Fibroblast of villous mesenchyme (primary cell): ENCODE results near the gene TMX4. TPM values are rescaled to one million over a fixed set of nuclear protein-coding genes. Genes with fewer than 3 reads are reported as not detected.

Source experiments
- DNase-seq: peaks from one replicate; pipeline ENCODE4 v3.0.0-alpha.2; 2010; ENCODE audit warnings: low read depth
- H3K4me3 ChIP-seq: 2 replicates; pipeline ENCODE4 v1.5.1; 2011; ENCODE audit warnings: low read depth, mild to moderate bottlenecking, low read length
- total RNA-seq: library from RNA; depleted of rRNA; stranded (reverse); fragments of >200 nt; gene quantifications from 2 replicates; pipeline ENCODE4 v1.2.3, GENCODE V29; 2012
- TF ChIP-seq, protein P1 (sequence below): IDR thresholded peaks from 2 replicates; pipeline ENCODE4 v1.5.1; 2012; ENCODE audit warnings: low read depth, mild to moderate bottlenecking, low read length; ENCODE audit not compliant: insufficient read depth

TMX4 gene
- total RNA-seq: 32.8 and 36.1 TPM in 2 replicates

GRCh38 chr20:8019246-8019997 lies at the start of gene TMX4:
Gene TMX4 (minus strand): TSS chr20:8019761. CDS start chr20:8019613, 148 bp downstream.
- H3K4me3 ChIP-seq: peak within 1 kb of the TSS; percentile 80
- TF ChIP-seq, protein P1, sequence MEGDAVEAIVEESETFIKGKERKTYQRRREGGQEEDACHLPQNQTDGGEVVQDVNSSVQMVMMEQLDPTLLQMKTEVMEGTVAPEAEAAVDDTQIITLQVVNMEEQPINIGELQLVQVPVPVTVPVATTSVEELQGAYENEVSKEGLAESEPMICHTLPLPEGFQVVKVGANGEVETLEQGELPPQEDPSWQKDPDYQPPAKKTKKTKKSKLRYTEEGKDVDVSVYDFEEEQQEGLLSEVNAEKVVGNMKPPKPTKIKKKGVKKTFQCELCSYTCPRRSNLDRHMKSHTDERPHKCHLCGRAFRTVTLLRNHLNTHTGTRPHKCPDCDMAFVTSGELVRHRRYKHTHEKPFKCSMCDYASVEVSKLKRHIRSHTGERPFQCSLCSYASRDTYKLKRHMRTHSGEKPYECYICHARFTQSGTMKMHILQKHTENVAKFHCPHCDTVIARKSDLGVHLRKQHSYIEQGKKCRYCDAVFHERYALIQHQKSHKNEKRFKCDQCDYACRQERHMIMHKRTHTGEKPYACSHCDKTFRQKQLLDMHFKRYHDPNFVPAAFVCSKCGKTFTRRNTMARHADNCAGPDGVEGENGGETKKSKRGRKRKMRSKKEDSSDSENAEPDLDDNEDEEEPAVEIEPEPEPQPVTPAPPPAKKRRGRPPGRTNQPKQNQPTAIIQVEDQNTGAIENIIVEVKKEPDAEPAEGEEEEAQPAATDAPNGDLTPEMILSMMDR: peak; percentile 37
- peak; percentile 99 for DNase-seq

DNA sequence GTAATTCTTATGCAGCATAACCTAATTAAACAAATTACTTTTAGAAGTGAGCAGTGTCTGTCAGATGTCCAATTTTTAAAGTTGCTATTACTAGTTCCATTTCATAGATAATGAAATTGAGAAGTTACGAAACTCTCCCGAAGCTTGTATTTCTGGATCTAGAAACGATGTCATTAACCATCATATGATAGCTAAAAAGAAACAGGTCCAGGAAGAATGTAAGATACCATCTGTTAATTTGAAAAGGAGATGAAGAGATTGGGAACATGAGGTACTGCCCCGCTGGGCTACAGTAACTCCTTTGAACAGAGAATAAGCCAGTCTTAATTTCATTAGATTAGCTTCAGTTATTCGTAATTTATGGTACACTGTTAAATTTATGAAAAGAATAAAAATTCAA lies 47.5 kb upstream of the TMX4 start:
- no peak for DNase-seq
- no peak overlapping the region for H3K4me3 ChIP-seq
- TF ChIP-seq, protein P1: no peak

- no peak for DNase-seq
- TF ChIP-seq, protein P1: no peak
These were observed 47.1 kb upstream of the TMX4 start for GRCh38 chr20:8066662-8067061.

DNA sequence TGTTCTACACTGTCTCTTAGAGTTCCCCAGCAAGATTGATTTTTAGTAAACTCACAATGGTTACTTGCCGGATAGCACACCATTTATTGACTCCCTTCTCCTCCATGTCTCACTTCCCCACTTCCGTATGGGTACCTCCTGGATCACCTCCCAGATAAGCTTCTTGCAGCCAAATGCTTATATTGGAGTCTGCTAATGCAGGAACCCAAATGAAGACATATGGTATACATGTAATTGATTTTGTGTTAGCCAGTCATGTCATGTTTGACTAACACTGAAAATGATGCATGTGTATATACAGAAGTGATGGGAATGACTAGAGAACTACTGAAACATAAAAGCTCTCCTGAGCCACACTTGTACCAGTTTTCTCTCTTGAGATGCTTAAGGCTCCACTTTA lies 46.1 kb upstream of the TMX4 start:
- TF ChIP-seq, protein P1: no peak
- no peak overlapping the region for H3K4me3 ChIP-seq
- DNase-seq: no peak

More at GRCh38 chr20:8066662-8067061, 47.1 kb upstream of the TMX4 start:
- no peak overlapping the region for H3K4me3 ChIP-seq

DNA sequence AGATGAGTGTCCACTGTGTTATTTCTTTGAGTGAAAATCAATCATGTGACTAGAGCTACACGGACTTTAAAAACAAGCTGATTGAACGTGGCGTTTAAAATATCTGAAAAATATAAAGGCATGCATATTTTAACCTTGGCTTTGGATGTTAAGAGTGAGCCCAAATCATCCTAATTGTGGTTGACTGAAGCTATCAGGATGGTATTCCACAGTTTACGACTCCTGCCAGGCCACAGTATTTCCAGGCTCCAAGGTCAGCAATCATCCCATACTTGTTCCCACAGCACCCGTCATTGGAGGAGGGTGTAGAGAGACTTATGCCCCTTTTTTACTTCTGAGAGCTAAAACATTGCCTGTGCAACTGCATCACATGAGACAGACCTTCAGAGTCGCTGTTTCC lies 43.2 kb upstream of the TMX4 start:
- peak; percentile 55 for DNase-seq
- TF ChIP-seq, protein P1: no peak
- H3K4me3 ChIP-seq: no peak overlapping the region

- no peak overlapping the region for H3K4me3 ChIP-seq
- TF ChIP-seq, protein P1: no peak
- DNase-seq: no peak
These were observed 42.4 kb upstream of the TMX4 start for GRCh38 chr20:8061861-8062518.
